GM21825 (cell line): ENCODE results near the gene UQCRQ.

Source experiments
- ATAC-seq: cut with Tn5 transposase; IDR thresholded peaks from one replicate; pipeline ENCODE4 v1.9.1; 2021; ENCODE audit warnings: mild to moderate bottlenecking, moderate library complexity; ENCODE audit not compliant: unreplicated experiment

The UQCRQ gene

GRCh38 chr5:132901730-132902129 lies 35.3 kb downstream of the UQCRQ start:
- no peak for ATAC-seq

- ATAC-seq: no peak
Observed at GRCh38 chr5:132905938-132906337, 39.5 kb downstream of the UQCRQ start.

GRCh38 chr5:132907161-132907560 lies 40.7 kb downstream of the UQCRQ start:
- no peak for ATAC-seq

GRCh38 chr5:132909702-132910101 lies 43.3 kb downstream of the UQCRQ start:
- no peak for ATAC-seq

- no peak for ATAC-seq
Observed at GRCh38 chr5:132915681-132916080, 49.2 kb downstream of the UQCRQ start.

- ATAC-seq: no peak
Observed at GRCh38 chr5:132916086-132916485, 49.6 kb downstream of the UQCRQ start.
